Omental fat pad (tissue), 4 donors: ENCODE data around the gene FAT2. TPM values are rescaled to one million over a fixed set of nuclear protein-coding genes. Genes with fewer than 3 reads are reported as not detected.

Experiments used
- ATAC-seq: fragments of 150-250 bp; one replicate; pipeline ENCODE4 v1.9.1; 2016; ENCODE audit warnings: mild to moderate bottlenecking, moderate library complexity; ENCODE audit not compliant: low FRiP score
- DNase-seq: peaks from one replicate; pipeline ENCODE4 v3.0.0-alpha.2; 2019; ENCODE audit warnings: low spot score
- total RNA-seq, 4 donors: library from RNA; depleted of rRNA; stranded (reverse); fragments of >200 nt; gene quantifications; one replicate each; pipeline ENCODE4 v1.1.0, GENCODE V29; 2016
- TF ChIP-seq, protein P1 (sequence below), 3 donors: fragments of 450-650 bp; IDR thresholded peaks; one replicate each; pipeline ENCODE4 v1.5.1; 2016 to 2017; ENCODE audit warnings: antibody characterized with exemption in 3 of 3, mild to moderate bottlenecking in 3 of 3, moderate library complexity in 2 of 3

The FAT2 gene
- total RNA-seq, 4 donors from 2014 or later: 0.24 to 0.25 TPM; not detected in 2

DNA sequence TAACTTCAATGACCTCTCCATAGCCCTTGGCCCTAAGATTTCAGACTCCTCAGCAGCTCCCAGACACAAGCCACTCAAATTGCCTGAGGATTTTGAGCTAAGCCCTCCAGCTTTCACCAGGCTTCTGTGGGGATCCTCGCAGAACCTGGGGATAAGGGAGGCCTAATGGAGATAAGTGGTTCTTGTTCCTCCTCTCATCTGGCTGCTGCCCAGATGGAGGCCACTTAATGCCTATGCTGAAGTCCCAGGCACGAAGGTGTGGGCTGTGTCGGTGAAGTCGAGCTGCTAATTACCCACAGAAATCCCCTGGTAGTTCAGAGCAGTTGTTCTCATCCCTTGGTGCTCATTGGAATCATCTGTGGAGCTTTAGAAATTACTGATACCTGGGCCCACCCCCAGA is 10.3 kb upstream of the FAT2 start:
- DNase-seq: no peak
- ATAC-seq: no peak
- TF ChIP-seq, protein P1, sequence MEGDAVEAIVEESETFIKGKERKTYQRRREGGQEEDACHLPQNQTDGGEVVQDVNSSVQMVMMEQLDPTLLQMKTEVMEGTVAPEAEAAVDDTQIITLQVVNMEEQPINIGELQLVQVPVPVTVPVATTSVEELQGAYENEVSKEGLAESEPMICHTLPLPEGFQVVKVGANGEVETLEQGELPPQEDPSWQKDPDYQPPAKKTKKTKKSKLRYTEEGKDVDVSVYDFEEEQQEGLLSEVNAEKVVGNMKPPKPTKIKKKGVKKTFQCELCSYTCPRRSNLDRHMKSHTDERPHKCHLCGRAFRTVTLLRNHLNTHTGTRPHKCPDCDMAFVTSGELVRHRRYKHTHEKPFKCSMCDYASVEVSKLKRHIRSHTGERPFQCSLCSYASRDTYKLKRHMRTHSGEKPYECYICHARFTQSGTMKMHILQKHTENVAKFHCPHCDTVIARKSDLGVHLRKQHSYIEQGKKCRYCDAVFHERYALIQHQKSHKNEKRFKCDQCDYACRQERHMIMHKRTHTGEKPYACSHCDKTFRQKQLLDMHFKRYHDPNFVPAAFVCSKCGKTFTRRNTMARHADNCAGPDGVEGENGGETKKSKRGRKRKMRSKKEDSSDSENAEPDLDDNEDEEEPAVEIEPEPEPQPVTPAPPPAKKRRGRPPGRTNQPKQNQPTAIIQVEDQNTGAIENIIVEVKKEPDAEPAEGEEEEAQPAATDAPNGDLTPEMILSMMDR (IDR thresholded peaks at IDR 0.05): no peak

DNA sequence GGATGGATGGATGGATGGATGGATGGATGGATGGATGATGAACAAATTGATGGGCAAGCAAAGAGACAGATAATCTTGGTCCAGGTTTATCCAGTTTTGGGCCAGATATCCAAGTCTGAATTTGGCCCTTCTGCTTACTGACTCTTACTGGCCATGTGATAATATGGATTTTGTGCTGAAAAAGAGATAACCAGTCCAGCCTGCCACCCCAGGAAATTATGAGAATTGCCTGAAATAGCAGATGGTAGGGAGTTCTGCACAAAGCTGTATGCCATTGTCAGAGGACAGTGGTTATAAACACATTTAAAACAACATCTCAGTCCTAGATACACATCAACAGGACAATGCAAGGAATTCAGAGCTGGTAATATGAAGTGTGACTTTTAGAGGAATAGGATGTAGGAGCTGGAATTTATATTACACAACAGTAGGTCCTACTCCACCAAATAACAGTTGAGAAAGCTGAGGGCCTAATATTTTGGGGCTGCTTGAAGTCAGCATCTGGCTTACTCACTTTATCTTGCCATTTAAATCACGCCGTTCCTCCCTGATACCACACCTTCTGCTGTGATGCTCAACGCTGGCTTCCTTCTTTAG is 9.0 kb upstream of the FAT2 start:
- DNase-seq: no peak
- TF ChIP-seq, protein P1 (IDR thresholded peaks at IDR 0.05): no peak
- no peak for ATAC-seq

DNA sequence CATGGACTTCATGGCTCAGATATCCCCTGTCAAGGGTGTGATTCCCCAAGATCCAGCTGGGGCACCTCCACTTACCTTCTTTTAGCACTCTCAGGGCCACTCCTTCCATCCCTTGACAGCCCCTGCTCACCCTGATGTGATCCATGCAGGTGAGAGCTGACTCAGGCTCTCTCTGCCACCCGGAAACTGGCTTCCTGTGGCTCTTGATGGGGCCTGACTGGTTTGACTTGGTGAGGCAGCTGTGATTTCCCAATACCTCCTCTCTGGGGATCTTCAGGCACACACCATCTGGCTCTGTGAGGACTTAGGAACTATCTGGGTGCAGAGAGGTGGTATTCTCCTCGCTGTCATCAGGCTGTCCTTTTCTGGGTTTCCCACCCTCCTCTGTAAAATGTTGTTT is 7.9 kb upstream of the FAT2 start:
- no peak for ATAC-seq
- no peak for DNase-seq
- TF ChIP-seq, protein P1 (IDR thresholded peaks at IDR 0.05): no peak

DNA sequence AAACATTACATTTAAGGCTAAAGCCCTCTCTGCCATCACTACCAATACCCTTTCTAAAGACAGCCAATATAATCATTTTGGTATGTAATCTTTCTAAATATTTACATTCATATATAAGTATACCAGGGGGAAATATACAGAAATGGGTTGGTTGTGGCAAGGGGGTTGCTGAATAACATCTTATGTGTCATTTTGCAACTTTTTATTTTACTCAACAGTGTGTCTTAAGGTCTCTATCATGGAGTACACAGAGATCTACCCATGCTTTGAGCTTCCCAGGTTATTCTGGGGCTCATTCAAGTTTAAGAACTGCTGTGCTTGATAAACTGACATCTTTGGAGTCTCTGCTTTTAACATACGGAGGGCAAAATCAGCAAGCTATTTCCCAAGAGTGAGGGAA is 7.4 kb upstream of the FAT2 start:
- TF ChIP-seq, protein P1 (IDR thresholded peaks at IDR 0.05): no peak
- DNase-seq (no peak), ATAC-seq (no peak)

DNA sequence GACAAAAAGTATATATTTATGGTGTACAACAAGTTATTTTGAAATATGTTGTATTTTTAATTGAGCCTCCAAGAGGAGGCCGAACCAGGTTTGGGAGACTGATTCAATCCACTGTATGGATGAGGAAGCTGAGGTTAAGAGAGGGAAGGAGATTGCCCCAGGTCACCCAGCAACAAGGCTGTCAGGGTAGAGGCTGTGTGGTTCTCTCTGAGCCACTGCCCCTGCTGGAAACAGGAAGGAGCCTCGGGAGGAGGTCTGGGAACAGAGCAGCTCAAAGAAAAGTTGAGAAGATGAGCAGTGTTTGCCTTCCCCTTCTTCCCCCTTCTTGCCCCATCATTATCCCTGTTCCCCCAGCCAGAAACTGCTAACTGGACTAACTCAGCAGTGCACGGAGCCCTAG is 6.6 kb upstream of the FAT2 start:
- no peak for ATAC-seq
- TF ChIP-seq, protein P1 (IDR thresholded peaks at IDR 0.05): no peak
- no peak for DNase-seq

DNA sequence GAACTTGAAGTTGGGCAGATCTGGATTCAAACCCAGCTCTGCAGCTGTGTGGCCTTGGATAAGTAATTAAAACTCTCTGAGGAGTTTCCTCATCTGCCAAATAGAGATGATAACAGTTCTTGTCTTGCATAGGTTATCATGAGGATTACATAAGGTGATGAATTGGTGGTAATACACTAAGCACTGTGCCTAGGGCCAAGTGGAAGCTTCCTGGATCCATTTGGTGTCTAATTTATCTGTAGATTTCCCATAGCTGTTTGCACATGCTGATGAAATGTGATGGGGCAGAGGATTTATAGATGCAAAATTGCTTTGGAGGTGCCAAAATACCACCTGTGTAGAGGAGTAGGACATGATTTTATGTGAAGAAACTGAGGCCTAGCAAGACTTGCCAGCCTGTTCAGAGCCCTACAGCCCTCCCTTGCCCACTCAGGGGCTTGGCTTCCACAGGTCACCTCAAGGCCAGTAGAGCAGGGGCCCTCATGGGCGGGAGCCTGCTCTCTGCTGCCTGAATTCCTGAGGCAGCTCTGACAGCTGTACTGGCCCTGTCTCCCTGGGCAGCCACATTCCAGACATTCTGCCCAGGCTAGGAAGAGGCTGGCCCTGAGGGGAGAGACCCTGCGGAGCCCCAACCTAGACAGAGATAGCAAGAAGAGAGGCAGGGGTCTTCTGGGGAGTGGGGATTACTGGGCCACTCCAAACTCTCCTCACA is 5.9 kb upstream of the FAT2 start:
- ATAC-seq (no peak), DNase-seq (no peak)
- TF ChIP-seq, protein P1 (IDR thresholded peaks at IDR 0.05): no peak

DNA sequence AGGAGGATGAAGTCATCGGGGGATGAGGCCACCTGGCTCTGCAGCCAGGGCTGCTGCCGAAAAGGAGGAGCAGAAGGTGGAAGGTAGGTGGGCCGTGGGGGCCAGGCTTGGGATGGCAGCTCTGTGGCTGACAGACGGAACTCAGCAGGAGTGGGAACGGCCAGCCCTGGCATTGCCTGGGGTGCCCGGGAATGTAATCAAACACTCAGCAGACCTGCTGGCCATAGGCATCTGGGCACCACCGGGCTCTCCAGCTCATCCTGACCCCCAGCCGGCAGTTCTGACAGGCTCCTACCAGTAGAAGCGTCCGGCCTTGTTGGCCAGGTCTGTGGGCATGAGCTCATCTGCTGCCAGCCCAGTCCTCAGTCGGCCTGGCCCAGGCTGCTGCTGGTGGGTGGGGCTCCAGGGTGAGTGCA is 4.3 kb upstream of the FAT2 start:
- no peak for DNase-seq
- no peak for ATAC-seq
- TF ChIP-seq, protein P1 (IDR thresholded peaks at IDR 0.05): no peak
